Esophagus (tissue), 2 donors: ENCODE data around the gene GAMT. TPM values are rescaled to one million over a fixed set of nuclear protein-coding genes. Genes with fewer than 3 reads are reported as not detected.
A peak's percentile ranks its signal among the peaks of the same experiment; 100 is the strongest.

ENCODE experiments used
- H3K27ac ChIP-seq, 2 donors: one replicate each; pipeline ENCODE4 v1.5.1; 2013; ENCODE audit warnings: low read depth in 2 of 2, mild to moderate bottlenecking in 2 of 2, inconsistent platforms in 1 of 2, low read length in 1 of 2, moderate library complexity in 1 of 2
- H3K27me3 ChIP-seq, 2 donors: one replicate each; pipeline ENCODE4 v1.6.1; 2013; ENCODE audit warnings: low read length in 2 of 2, control low read depth in 1 of 2, mild to moderate bottlenecking in 1 of 2; ENCODE audit not compliant: insufficient read depth in 2 of 2, control insufficient read depth in 1 of 2
- H3K36me3 ChIP-seq, 2 donors: one replicate each; pipeline ENCODE4 v1.6.1; 2013; ENCODE audit warnings: low read length in 1 of 2; ENCODE audit not compliant: control insufficient read depth in 2 of 2, insufficient read depth in 2 of 2
- H3K4me1 ChIP-seq, 2 donors: one replicate each; pipeline ENCODE4 v1.6.1; 2013; ENCODE audit warnings: low read length in 1 of 2; ENCODE audit not compliant: control insufficient read depth in 2 of 2, insufficient read depth in 2 of 2
- H3K4me3 ChIP-seq, 2 donors: one replicate each; pipeline ENCODE4 v1.5.1; 2013; ENCODE audit warnings: low read length in 2 of 2, mild to moderate bottlenecking in 2 of 2, low read depth in 1 of 2, moderate library complexity in 1 of 2
- H3K9me3 ChIP-seq, 2 donors: one replicate each; pipeline ENCODE4 v1.6.1; 2013; ENCODE audit warnings: mild to moderate bottlenecking in 2 of 2, low read depth in 1 of 2, low read length in 1 of 2, moderate library complexity in 1 of 2; ENCODE audit not compliant: control insufficient read depth in 2 of 2, insufficient read depth in 1 of 2
- WGBS, 2 donors: extraction: QIAGEN DNeasy Blood & Tissue Kit; methylation state at CpG; one replicate each; pipeline ENCODE4 v1.1.7; 2013; 5-methylcytosine and 5-hydroxymethylcytosine counted together
- polyA plus RNA-seq, 2 donors: library from polyadenylated mRNA; stranded (reverse); fragments of 200-250 nt; gene quantifications; one replicate each; pipeline ENCODE4 v1.2.3, GENCODE V29; 2013
- donor health status: healthy with polysubstance abuse.
- donor health status: Bipolar disorder and iron deficiency.

The GAMT gene
- polyA plus RNA-seq, 2 donors = 10.9 to 18.4 TPM

GRCh38 chr19:1382250-1382649, 19.1 kb downstream of the GAMT start:
- H3K27ac ChIP-seq = no peak overlapping the region
- WGBS, 2 donors = 80 to 81% methylated on average over 3 of the region's 3 CpGs
- peaks cover 0 to under 1% of the 10 kb centered on the region in 2 donors for H3K9me3 ChIP-seq
- H3K4me1 ChIP-seq = peaks cover 0 to 9% of the 10 kb centered on the region in 2 donors
- peaks cover 0 to 5% of the 10 kb centered on the region in 2 donors for H3K36me3 ChIP-seq
- no peak overlapping the region for H3K4me3 ChIP-seq
- H3K27me3 ChIP-seq = no peaks in the 10 kb centered on the region

- 63 to 71% methylated on average over 12 of the region's 12 CpGs for WGBS, 2 donors
- Histone ChIP-seq H3K27me3 (no peaks in the 10 kb centered on the region), H3K36me3 (peaks cover 0 to 11% of the 10 kb centered on the region in 2 donors), H3K4me1 (peaks cover 0 to 3% of the 10 kb centered on the region in 2 donors), H3K9me3 (peaks cover 0 to 3% of the 10 kb centered on the region in 2 donors), H3K4me3 (no peak overlapping the region), H3K27ac (no peak overlapping the region)
Observed at GRCh38 chr19:1379961-1380489, 21.3 kb downstream of the GAMT start.

GRCh38 chr19:1379126-1379905, 22.0 kb downstream of the GAMT start:
- H3K27me3 ChIP-seq = no peaks in the 10 kb centered on the region
- 69 to 74% methylated on average over 25 to 27 of the region's 27 CpGs for WGBS, 2 donors
- no peak overlapping the region for H3K4me3 ChIP-seq
- no peak overlapping the region for H3K27ac ChIP-seq
- no peaks in the 10 kb centered on the region for H3K4me1 ChIP-seq
- peaks cover 0 to 3% of the 10 kb centered on the region in 2 donors for H3K9me3 ChIP-seq
- peaks cover 0 to 11% of the 10 kb centered on the region in 2 donors for H3K36me3 ChIP-seq

GRCh38 chr19:1377965-1378785, 23.2 kb downstream of the GAMT start:
- Histone ChIP-seq H3K4me3 (no peak overlapping the region), H3K36me3 (peaks cover 0 to 19% of the 10 kb centered on the region in 2 donors), H3K27ac (no peak overlapping the region), H3K27me3 (no peaks in the 10 kb centered on the region), H3K4me1 (no peaks in the 10 kb centered on the region), H3K9me3 (peaks cover 0 to 3% of the 10 kb centered on the region in 2 donors)
- WGBS, 2 donors = 80 to 84% methylated on average over 33 of the region's 33 CpGs

- no peaks in the 10 kb centered on the region for H3K27me3 ChIP-seq
- no peak overlapping the region for H3K27ac ChIP-seq
- 91 to 95% methylated on average over 43 of the region's 43 CpGs for WGBS, 2 donors
- H3K4me1 ChIP-seq = no peaks in the 10 kb centered on the region
- no peak overlapping the region for H3K4me3 ChIP-seq
- H3K36me3 ChIP-seq = peaks cover 0 to 23% of the 10 kb centered on the region in 2 donors
- H3K9me3 ChIP-seq = peaks cover 0 to 3% of the 10 kb centered on the region in 2 donors
Observed at GRCh38 chr19:1377176-1377964, 24.0 kb downstream of the GAMT start.

GRCh38 chr19:1376415-1376805, 24.9 kb downstream of the GAMT start:
- Histone ChIP-seq H3K4me3 (no peak overlapping the region), H3K27me3 (no peaks in the 10 kb centered on the region), H3K27ac (no peak overlapping the region), H3K36me3 (peaks cover 0 to 26% of the 10 kb centered on the region in 2 donors), H3K4me1 (no peaks in the 10 kb centered on the region), H3K9me3 (peaks cover 0 to 3% of the 10 kb centered on the region in 2 donors)
- 86 to 90% methylated on average over 17 of the region's 17 CpGs for WGBS, 2 donors

GRCh38 chr19:1374250-1374577, 27.1 kb downstream of the GAMT start:
- H3K4me1 ChIP-seq = no peaks in the 10 kb centered on the region
- 74% methylated on average over 12 of the region's 12 CpGs for WGBS, 2 donors
- H3K9me3 ChIP-seq = peaks cover 0 to 3% of the 10 kb centered on the region in 2 donors
- H3K36me3 ChIP-seq = peaks cover 8 to 44% of the 10 kb centered on the region in 2 donors
- H3K27ac ChIP-seq = peak overlapping the region in 1 of 2 donors; percentile 25
- H3K4me3 ChIP-seq = no peak overlapping the region
- H3K27me3 ChIP-seq = no peaks in the 10 kb centered on the region

GRCh38 chr19:1373534-1374249, 27.6 kb downstream of the GAMT start:
- H3K27me3 ChIP-seq = no peaks in the 10 kb centered on the region
- no peak overlapping the region for H3K4me3 ChIP-seq
- WGBS, 2 donors = 52 to 70% methylated on average over 22 of the region's 22 CpGs
- peaks cover 8 to 48% of the 10 kb centered on the region in 2 donors for H3K36me3 ChIP-seq
- H3K4me1 ChIP-seq = no peaks in the 10 kb centered on the region
- peak overlapping the region; percentile 37 to 61 for H3K27ac ChIP-seq
- H3K9me3 ChIP-seq = peaks cover 0 to 3% of the 10 kb centered on the region in 2 donors
